AG09309 (cell line): ENCODE results near the gene NDUFA13.

Experiments
- DNase-seq: peaks from one replicate; pipeline ENCODE4 v3.0.0-alpha.2; 2010; ENCODE audit warnings: low read depth
- H3K4me3 ChIP-seq: 2 replicates; pipeline ENCODE4 v1.5.1; 2011; ENCODE audit warnings: mild to moderate bottlenecking, low read depth, low read length, moderate library complexity; ENCODE audit not compliant: control insufficient read depth
- TF ChIP-seq, protein P1 (sequence below): IDR thresholded peaks from 2 replicates; pipeline ENCODE4 v1.5.1; 2011; ENCODE audit warnings: mild to moderate bottlenecking, low read depth, low read length, inconsistent platforms; ENCODE audit not compliant: insufficient read depth, control insufficient read depth; ENCODE audit errors: missing control alignments

Gene NDUFA13

DNA sequence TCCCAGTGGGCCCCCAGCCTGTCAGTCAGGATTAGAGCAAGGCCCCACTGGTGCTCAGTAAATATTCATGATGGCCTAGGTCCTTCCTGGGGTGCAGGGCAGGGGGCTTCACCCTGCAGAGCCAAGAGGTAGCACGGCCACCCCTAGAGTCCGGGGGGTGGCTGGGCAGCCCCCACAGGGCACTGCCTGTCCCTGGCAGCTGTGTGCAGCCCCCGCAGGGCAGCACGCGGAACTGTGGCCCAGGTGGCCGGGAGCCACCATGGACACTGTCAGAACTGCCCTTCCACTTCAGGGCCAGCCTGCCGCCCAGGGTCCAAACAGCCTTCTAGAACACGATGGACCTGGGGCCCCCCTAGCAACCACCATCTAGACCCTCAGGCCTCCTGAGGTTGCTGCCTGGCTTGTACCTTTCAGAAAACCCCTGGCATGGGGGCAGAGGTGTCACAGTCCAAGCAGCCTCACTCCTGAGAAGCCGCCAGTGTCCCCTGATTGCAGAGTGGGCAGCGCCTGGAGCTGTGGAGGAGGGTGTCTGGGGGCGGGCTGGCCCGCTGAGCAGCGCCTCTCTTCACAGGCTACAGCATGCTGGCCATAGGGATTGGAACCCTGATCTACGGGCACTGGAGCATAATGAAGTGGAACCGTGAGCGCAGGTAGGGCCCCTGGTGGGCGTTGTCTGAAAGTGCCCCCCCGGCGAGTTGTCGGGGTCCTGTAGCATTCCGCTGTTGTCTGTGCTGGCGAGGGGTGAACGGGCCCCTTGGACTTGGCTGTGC lies 9.8 kb downstream of the NDUFA13 start:
- TF ChIP-seq, protein P1, sequence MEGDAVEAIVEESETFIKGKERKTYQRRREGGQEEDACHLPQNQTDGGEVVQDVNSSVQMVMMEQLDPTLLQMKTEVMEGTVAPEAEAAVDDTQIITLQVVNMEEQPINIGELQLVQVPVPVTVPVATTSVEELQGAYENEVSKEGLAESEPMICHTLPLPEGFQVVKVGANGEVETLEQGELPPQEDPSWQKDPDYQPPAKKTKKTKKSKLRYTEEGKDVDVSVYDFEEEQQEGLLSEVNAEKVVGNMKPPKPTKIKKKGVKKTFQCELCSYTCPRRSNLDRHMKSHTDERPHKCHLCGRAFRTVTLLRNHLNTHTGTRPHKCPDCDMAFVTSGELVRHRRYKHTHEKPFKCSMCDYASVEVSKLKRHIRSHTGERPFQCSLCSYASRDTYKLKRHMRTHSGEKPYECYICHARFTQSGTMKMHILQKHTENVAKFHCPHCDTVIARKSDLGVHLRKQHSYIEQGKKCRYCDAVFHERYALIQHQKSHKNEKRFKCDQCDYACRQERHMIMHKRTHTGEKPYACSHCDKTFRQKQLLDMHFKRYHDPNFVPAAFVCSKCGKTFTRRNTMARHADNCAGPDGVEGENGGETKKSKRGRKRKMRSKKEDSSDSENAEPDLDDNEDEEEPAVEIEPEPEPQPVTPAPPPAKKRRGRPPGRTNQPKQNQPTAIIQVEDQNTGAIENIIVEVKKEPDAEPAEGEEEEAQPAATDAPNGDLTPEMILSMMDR, result no peak
- DNase-seq, result no peak
- no peak overlapping the region for H3K4me3 ChIP-seq

DNA sequence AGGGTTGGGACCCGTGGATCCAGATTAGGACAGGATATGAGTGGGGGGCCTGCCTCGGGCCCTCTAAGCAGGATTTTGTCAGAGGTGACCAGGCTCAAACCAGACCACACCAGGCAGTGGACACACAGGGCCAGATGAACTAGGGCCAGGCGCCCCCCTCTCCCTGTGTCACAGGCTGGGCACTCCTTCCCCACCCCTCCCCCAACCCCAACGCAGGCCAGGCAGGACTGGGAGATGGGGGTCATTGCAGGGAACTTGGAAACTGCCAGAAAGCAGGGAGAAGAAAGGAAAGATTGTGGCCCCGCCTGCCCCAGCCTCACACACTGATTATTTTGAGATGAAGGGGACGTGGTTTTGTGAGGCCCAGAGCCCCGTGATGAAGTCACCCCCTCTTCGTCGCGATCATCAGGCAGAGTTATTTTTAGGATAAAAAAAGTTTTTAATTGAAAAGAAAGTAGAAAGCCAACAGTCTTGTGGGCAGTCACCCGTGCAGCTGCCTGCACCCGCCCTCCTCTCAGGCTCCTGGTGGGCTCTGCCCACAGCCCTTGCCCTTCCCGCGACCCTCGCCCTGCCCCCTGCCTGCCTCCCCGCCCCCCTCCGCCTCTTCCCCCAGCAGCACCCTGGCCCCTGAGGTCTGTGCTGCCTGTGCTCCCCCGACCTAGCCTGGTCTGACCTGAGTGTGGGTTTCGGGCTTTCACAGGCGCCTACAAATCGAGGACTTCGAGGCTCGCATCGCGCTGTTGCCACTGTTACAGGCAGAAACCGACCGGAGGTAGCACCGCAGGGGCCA lies 10.8 kb downstream of the NDUFA13 start:
- H3K4me3 ChIP-seq, result no peak overlapping the region
- DNase-seq, result no peak
- TF ChIP-seq, protein P1, result no peak

DNA sequence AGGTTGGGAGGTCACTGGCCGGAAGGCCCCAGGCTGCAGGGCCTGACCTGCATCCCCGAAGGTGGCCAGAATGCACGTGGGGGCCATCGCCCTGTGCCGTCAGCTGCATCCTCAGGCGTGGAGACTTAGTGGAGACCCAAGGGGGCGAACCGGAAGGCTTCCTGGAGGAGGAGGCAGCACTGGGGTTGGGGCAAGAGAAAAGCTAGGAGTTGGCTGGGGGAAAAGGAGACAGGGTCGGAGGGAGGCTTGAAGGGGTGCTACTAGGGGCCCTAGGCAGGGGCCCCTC lies 11.3 kb downstream of the NDUFA13 start:
- TF ChIP-seq, protein P1, result no peak
- H3K4me3 ChIP-seq, result no peak overlapping the region
- no peak for DNase-seq

DNA sequence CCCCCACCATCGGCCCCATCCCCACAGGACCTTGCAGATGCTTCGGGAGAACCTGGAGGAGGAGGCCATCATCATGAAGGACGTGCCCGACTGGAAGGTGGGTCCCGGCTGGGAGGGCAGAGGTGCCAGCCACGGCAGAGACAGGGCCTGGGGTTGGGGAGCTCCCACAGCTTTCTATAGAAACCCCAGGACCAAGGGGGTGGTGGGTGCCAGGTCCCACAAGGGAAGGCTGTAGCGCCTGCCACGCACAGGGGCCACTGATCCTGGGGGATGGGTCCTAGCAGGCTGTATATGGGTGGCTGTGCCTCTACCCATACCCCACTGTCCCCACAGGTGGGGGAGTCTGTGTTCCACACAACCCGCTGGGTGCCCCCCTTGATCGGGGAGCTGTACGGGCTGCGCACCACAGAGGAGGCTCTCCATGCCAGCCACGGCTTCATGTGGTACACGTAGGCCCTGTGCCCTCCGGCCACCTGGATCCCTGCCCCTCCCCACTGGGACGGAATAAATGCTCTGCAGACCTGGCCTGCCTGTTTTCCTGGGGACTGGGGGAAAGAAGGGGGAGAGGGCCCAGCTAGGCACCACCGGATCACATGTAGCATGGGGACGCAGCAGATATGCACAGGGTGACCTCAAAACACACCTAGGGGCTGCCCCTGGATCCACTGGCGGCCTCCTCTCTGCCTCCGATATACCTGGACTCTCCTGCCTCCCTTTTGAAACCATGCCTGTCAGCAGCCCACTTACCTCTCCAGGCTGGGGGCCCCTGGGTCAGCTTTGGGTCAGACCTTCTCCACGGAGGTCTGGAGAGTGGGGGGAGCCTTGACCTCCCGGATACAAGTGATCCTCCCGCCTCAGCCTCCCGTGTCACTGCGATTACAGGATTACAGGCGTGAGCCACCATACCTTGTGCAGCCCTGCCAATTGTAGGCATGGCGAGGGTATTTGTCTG lies 11.9 kb downstream of the NDUFA13 start:
- no peak for DNase-seq
- H3K4me3 ChIP-seq, result no peak overlapping the region
- TF ChIP-seq, protein P1, result no peak

DNA sequence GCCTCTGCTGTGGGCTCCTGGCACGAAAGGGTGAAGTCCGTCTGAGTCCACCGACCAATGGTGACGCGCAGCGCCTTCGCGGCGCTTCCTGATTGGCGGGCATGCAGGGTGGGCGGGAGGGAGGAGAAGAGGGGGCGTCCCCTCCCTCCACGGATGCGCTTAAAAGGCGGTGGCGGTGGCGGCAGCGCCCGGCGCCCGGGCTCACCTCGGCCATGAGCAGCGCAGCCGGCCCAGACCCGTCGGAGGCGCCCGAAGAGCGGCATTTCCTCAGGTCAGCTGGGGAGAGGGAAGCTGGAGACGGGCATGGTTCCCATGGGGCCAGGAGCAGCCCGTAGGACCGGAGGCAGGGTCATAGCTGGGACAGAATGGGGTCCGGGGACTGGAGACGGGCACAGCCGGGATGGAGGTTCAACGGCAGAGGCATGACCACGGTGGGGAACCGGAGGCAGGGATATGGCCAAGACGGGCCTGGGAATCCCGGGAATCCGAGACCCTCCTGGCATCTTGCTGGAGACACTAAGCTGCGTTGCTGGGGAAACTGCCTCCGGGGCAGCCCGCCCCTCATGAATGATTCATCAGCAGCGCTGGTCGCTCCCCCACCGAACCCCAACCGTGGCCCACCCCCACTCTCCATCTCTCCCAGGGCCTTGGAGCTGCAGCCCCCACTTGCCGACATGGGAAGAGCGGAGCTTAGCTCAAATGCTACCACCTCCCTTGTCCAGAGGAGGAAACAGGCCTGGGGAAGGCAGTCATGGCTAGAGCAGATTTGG lies 12.9 kb downstream of the NDUFA13 start, which contains the start of gene YJEFN3:
TSS of gene YJEFN3 (plus strand) at position 191 of the 770 bp plus-strand sequence. CDS start at position 213, 22 bp downstream.
- no peak for DNase-seq
- no peak within 1 kb of the TSS for H3K4me3 ChIP-seq
- TF ChIP-seq, protein P1, result no peak
